Ovary (tissue), 3 donors: ENCODE measurements around the gene TMED1.

Source experiments
- EP300 ChIP-seq: sonication (generic); formaldehyde crosslinking; IDR thresholded peaks from one replicate; pipeline ENCODE4 v1.6.1; 2017; ENCODE audit warnings: antibody characterized with exemption
- POLR2A ChIP-seq: fragments of 450-650 bp; IDR thresholded peaks from one replicate; pipeline ENCODE4 v1.6.1; 2017; ENCODE audit warnings: antibody characterized with exemption, mild to moderate bottlenecking, moderate library complexity
- TF ChIP-seq, protein P1 (sequence below), 3 donors: fragments of 450-650 bp in 2 of 3; fragments of 200-600 bp in 1 of 3; IDR thresholded peaks; one replicate each; pipeline versions ENCODE4 v1.5.1 to v1.8.0; 2016 to 2022; ENCODE audit warnings: antibody characterized with exemption in 3 of 3, mild to moderate bottlenecking in 1 of 3
- donor health status: DM: no; HTN: no; CAD: no.

DNA sequence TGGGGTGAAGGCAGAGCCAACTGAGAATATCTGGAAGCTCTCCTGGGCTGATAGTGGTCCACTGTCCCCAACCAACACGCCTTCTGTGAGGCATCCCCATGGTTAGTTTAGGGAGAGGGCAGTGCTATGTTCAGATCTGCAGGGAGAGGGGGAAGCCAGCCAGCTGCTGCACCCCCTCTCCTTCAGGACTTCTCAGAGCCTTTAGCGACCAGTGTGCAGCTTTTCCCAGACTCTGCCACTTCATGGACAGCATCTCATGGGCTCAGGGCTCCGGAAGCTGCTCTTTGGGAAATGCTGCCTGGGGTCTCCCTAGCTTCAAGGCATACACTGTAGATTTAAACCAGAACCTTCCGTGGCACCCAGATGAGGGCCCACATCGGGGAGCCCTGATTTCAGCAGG lies 33.5 kb downstream of the TMED1 start:
- no peak for TF ChIP-seq POLR2A
- TF ChIP-seq, protein P1, sequence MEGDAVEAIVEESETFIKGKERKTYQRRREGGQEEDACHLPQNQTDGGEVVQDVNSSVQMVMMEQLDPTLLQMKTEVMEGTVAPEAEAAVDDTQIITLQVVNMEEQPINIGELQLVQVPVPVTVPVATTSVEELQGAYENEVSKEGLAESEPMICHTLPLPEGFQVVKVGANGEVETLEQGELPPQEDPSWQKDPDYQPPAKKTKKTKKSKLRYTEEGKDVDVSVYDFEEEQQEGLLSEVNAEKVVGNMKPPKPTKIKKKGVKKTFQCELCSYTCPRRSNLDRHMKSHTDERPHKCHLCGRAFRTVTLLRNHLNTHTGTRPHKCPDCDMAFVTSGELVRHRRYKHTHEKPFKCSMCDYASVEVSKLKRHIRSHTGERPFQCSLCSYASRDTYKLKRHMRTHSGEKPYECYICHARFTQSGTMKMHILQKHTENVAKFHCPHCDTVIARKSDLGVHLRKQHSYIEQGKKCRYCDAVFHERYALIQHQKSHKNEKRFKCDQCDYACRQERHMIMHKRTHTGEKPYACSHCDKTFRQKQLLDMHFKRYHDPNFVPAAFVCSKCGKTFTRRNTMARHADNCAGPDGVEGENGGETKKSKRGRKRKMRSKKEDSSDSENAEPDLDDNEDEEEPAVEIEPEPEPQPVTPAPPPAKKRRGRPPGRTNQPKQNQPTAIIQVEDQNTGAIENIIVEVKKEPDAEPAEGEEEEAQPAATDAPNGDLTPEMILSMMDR (IDR thresholded peaks at IDR 0.05), result no peak
- TF ChIP-seq EP300, result no peak
